ENCODE measurements around the gene AP2A1. TPM values are rescaled to one million over a fixed set of nuclear protein-coding genes. Genes with fewer than 3 reads are reported as not detected.
A peak's percentile ranks its signal among the peaks of the same experiment; 100 is the strongest.

AP2A1 gene
- total and polyA plus RNA-seq, 9 of the 15 experiments (the other 6 are each of a cell fraction or from before 2014, with no cell fraction given) = 0.55 to 150 (median 31.9) TPM

GRCh38 chr19:49801966-49802661 lies 35.3 kb downstream of the AP2A1 start (continued):
- TF ChIP-seq UBTF (IDR thresholded peaks at IDR 0.05; ENCODE audit: borderline replicate concordance in 1 of 2, low read depth in 2 of 2, low read length in 2 of 2) (no peak), TAF7 (tag; IDR thresholded peaks at IDR 0.05) (no peak), ARNT (IDR thresholded peaks at IDR 0.05) (no peak), SMARCB1 (IDR thresholded peaks at IDR 0.05; ENCODE audit: insufficient read length, low read depth) (no peak), ZNF316 (IDR thresholded peaks at IDR 0.05) (no peak), BRF2 (IDR thresholded peaks at IDR 0.05; ENCODE audit: borderline replicate concordance, insufficient read depth, insufficient read length) (no peak), ILK (tag; IDR thresholded peaks at IDR 0.05; ENCODE audit: borderline replicate concordance, low read depth) (no peak), NKRF (IDR thresholded peaks at IDR 0.05; ENCODE audit: borderline replicate concordance) (no peak), SMARCA4 (IDR thresholded peaks at IDR 0.05) (no peak), ZNF282 (CRISPR knock-in tag; IDR thresholded peaks at IDR 0.05) (no peak), ZNF707 (CRISPR knock-in tag; conservative IDR thresholded peaks at IDR 0.05) (no peak), EHMT2 (IDR thresholded peaks at IDR 0.05) (no peak), NBN (IDR thresholded peaks at IDR 0.05; ENCODE audit: low read depth) (no peak), E2F6 (IDR thresholded peaks at IDR 0.05; ENCODE audit: borderline replicate concordance in 1 of 2, extremely low read depth in 1 of 2, insufficient read depth in 1 of 2, insufficient read length in 1 of 2, low read depth in 1 of 2, low read length in 1 of 2, poor library complexity in 1 of 2, severe bottlenecking in 1 of 2) (no peak), PKNOX1 (IDR thresholded peaks at IDR 0.05) (peak; percentile 98), CBFA2T3 (IDR thresholded peaks at IDR 0.05) (no peak), MTA3 (IDR thresholded peaks at IDR 0.05; ENCODE audit: borderline replicate concordance) (no peak), NCOA6 (IDR thresholded peaks at IDR 0.05) (no peak), TFE3 (CRISPR knock-in tag; IDR thresholded peaks at IDR 0.05) (no peak)
